ENCODE data around the gene TBCB.
"Not testable (repeated sequence)": the region's sequence is repeated elsewhere in the genome, so short reads cannot be mapped to it uniquely, and the experiment has no call there.

Gene TBCB

GRCh38 chr19:36115453-36116343 lies at the start of gene TBCB:
TBCB (plus strand) TSS chr19:36115468; CDS start chr19:36115561, 93 bp downstream.
- DNase-seq (ENCODE audit: low read depth in 2 of 3, low spot score in 2 of 3) = peak in 2 of 3 experiments; percentile 86 to 92

- no peak for DNase-seq (ENCODE audit: low read depth in 2 of 3, low spot score in 2 of 3)
These were observed 47.6 kb upstream of the TBCB start for GRCh38 chr19:36067681-36068080.

- not testable (repeated sequence) for DNase-seq (ENCODE audit: low read depth in 2 of 3, low spot score in 2 of 3)
These were observed 46.3 kb upstream of the TBCB start for GRCh38 chr19:36068810-36069499.

GRCh38 chr19:36072081-36072480 lies 43.2 kb upstream of the TBCB start:
- DNase-seq (ENCODE audit: low read depth in 2 of 3, low spot score in 2 of 3) = no peak

- DNase-seq (ENCODE audit: low read depth in 2 of 3, low spot score in 2 of 3) = no peak
These were observed 42.0 kb upstream of the TBCB start for GRCh38 chr19:36073121-36073876.

GRCh38 chr19:36079389-36079945 lies 35.8 kb upstream of the TBCB start:
- no peak for DNase-seq (ENCODE audit: low read depth in 2 of 3, low spot score in 2 of 3)

- DNase-seq (ENCODE audit: low read depth in 2 of 3, low spot score in 2 of 3) = no peak
These were observed 33.9 kb upstream of the TBCB start for GRCh38 chr19:36081385-36081784.

GRCh38 chr19:36081894-36082293 lies 33.4 kb upstream of the TBCB start:
- no peak for DNase-seq (ENCODE audit: low read depth in 2 of 3, low spot score in 2 of 3)

GRCh38 chr19:36082916-36083315 lies 32.4 kb upstream of the TBCB start:
- DNase-seq (ENCODE audit: low read depth in 2 of 3, low spot score in 2 of 3) = no peak

GRCh38 chr19:36084231-36085009 lies 30.8 kb upstream of the TBCB start:
- DNase-seq (ENCODE audit: low read depth in 2 of 3, low spot score in 2 of 3) = no peak

GRCh38 chr19:36086326-36086725 lies 28.9 kb upstream of the TBCB start:
- no peak for DNase-seq (ENCODE audit: low read depth in 2 of 3, low spot score in 2 of 3)

- DNase-seq (ENCODE audit: low read depth in 2 of 3, low spot score in 2 of 3) = no peak
These were observed 25.4 kb upstream of the TBCB start for GRCh38 chr19:36089847-36090246.

GRCh38 chr19:36090910-36091695 lies 24.2 kb upstream of the TBCB start:
- DNase-seq (ENCODE audit: low read depth in 2 of 3, low spot score in 2 of 3) = no peak

GRCh38 chr19:36092566-36092965 lies 22.7 kb upstream of the TBCB start:
- no peak for DNase-seq (ENCODE audit: low read depth in 2 of 3, low spot score in 2 of 3)

GRCh38 chr19:36093146-36093662 lies 22.1 kb upstream of the TBCB start:
- DNase-seq (ENCODE audit: low read depth in 2 of 3, low spot score in 2 of 3) = peak in 1 of 3 experiments; percentile 26

GRCh38 chr19:36093687-36094086 lies 21.6 kb upstream of the TBCB start:
- DNase-seq (ENCODE audit: low read depth in 2 of 3, low spot score in 2 of 3) = no peak

GRCh38 chr19:36097036-36097435 lies 18.2 kb upstream of the TBCB start:
- no peak for DNase-seq (ENCODE audit: low read depth in 2 of 3, low spot score in 2 of 3)

GRCh38 chr19:36099166-36099785 lies 16.0 kb upstream of the TBCB start:
- DNase-seq (ENCODE audit: low read depth in 2 of 3, low spot score in 2 of 3) = no peak

GRCh38 chr19:36100476-36100875 lies 14.8 kb upstream of the TBCB start:
- no peak for DNase-seq (ENCODE audit: low read depth in 2 of 3, low spot score in 2 of 3)

All from activated CD8-positive, alpha-beta memory T cell treated with anti-CD3 and anti-CD28 coated beads for 48 hours (primary cell).